DND-41 (cell line): ENCODE measurements around the gene NEUROG1.

ENCODE experiments used
- EZH2 ChIP-seq: IDR thresholded peaks from 3 replicates; pipeline ENCODE4 v1.6.1; 2012; ENCODE audit warnings: borderline replicate concordance, low read depth, mild to moderate bottlenecking, moderate library complexity, low read length, inconsistent platforms; ENCODE audit not compliant: severe bottlenecking
- TF ChIP-seq, protein P1 (sequence below): IDR thresholded peaks from 2 replicates; pipeline ENCODE4 v1.5.1; 2012; ENCODE audit warnings: borderline replicate concordance, low read length, moderate library complexity, mild to moderate bottlenecking; ENCODE audit not compliant: poor library complexity, severe bottlenecking; ENCODE audit errors: extremely low read depth

DNA sequence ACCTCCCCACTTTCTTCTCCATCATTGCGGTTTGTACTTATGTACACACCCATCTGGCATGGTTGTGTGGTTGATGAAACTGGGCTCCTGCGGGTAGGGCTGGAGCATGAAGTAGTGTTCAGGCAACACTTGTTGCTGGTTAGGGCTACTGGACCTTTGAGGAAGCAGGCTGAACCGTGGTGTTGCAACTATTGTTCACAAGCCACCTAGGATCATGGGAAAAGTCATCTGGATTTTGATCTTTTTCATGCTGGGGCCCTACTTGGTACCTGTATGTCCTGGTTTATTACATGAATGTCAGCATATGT lies 43.5 kb downstream of the NEUROG1 start:
- TF ChIP-seq, protein P1, sequence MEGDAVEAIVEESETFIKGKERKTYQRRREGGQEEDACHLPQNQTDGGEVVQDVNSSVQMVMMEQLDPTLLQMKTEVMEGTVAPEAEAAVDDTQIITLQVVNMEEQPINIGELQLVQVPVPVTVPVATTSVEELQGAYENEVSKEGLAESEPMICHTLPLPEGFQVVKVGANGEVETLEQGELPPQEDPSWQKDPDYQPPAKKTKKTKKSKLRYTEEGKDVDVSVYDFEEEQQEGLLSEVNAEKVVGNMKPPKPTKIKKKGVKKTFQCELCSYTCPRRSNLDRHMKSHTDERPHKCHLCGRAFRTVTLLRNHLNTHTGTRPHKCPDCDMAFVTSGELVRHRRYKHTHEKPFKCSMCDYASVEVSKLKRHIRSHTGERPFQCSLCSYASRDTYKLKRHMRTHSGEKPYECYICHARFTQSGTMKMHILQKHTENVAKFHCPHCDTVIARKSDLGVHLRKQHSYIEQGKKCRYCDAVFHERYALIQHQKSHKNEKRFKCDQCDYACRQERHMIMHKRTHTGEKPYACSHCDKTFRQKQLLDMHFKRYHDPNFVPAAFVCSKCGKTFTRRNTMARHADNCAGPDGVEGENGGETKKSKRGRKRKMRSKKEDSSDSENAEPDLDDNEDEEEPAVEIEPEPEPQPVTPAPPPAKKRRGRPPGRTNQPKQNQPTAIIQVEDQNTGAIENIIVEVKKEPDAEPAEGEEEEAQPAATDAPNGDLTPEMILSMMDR: no peak
- TF ChIP-seq EZH2: no peak
